Activated naive CD8-positive, alpha-beta T cell (primary cell): Measurements from ENCODE around the gene GFRA3.
"Not testable (repeated sequence)": the region's sequence is repeated elsewhere in the genome, so short reads cannot be mapped to it uniquely, and the experiment has no call there.

ENCODE experiments used
- H3K27ac Mint-ChIP-seq: one replicate; pipeline ENCODE4 v1.8.0; 2021; ENCODE audit warnings: mixed read lengths
- H3K27me3 Mint-ChIP-seq: one replicate; pipeline ENCODE4 v1.8.0; 2021; ENCODE audit warnings: mixed read lengths
- H3K36me3 Mint-ChIP-seq: one replicate; pipeline ENCODE4 v1.8.0; 2021; ENCODE audit warnings: mixed read lengths
- H3K4me1 Mint-ChIP-seq: one replicate; pipeline ENCODE4 v1.8.0; 2021; ENCODE audit warnings: low read depth, mixed read lengths
- H3K4me3 Mint-ChIP-seq: one replicate; pipeline ENCODE4 v1.8.0; 2021; ENCODE audit warnings: mild to moderate bottlenecking, mixed read lengths
- H3K9me3 Mint-ChIP-seq: one replicate; pipeline ENCODE4 v1.8.0; 2021; ENCODE audit warnings: low read depth, mixed read lengths

Gene GFRA3

DNA sequence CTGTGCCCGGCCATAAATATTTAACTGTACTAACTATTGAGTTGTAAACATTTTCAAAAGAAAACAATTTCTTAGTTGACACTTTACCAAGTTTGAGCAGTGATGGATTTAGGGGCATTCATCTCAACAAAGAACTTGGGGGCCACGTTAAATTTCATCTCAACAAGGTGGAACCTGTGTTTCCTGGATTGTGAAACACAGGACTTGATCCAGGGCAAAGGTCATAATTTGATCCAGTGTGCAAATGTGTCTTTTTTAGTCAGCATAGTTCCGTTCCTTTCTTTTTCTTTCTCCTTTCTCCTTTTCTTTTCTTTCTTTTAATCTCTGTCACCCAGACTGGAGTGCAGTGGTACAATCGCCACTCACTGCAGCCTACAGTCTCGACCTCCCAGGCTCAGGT is 3.1 kb downstream of the GFRA3 start:
- H3K9me3 Mint-ChIP-seq, result no peaks in the 10 kb centered on the region
- H3K4me1 Mint-ChIP-seq, result peaks cover 9% of the 10 kb centered on the region
- H3K4me3 Mint-ChIP-seq, result no peak overlapping the region
- peaks cover 2% of the 10 kb centered on the region for H3K36me3 Mint-ChIP-seq
- H3K27me3 Mint-ChIP-seq, result peaks cover 9% of the 10 kb centered on the region
- H3K27ac Mint-ChIP-seq, result no peak overlapping the region

DNA sequence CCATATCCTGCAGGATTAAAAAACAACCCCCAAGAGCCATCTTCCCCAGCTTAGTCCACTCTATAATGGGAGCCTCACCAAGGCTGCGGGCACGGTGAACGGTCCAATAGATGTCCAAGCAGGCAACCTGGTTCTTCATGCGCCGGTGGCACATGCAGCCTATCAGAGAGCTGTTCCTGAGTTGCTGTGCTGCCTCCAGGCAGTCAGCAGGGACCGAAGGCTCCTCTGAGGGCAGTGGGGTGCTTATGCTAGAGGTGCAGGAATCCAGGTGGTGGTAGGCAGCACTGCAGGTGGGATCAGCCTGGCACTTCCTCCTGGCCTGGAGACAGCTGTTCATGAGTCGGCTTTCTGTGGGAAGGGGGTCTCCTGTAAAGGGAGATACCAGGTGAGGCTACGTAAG is 10.2 kb downstream of the GFRA3 start:
- peaks cover 4% of the 10 kb centered on the region for H3K27me3 Mint-ChIP-seq
- H3K4me1 Mint-ChIP-seq, result no peaks in the 10 kb centered on the region
- H3K27ac Mint-ChIP-seq, result no peak overlapping the region
- no peak overlapping the region for H3K4me3 Mint-ChIP-seq
- H3K36me3 Mint-ChIP-seq, result no peaks in the 10 kb centered on the region
- H3K9me3 Mint-ChIP-seq, result no peaks in the 10 kb centered on the region

DNA sequence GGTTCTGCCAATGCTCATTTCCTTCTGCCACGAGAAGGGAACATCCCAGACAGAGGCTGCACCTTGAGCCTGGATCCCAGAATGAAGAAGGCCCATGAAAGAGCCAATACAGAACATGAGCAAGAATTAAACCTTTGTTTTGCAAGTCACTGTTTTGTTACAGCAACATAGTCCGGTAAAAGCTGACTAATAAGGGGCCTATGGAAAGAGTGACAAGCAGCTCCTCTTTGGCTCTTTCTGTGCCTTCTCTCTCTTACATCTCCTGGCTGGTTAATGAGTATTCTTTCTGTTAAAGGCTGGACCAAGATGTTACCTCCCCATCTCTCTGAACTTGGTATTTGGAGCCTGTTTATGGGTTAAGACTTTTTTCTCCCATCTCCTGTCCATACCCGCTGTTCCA is 10.8 kb downstream of the GFRA3 start:
- Mint-ChIP-seq H3K27me3 (peaks cover 1% of the 10 kb centered on the region), H3K36me3 (no peaks in the 10 kb centered on the region), H3K4me3 (no peak overlapping the region), H3K4me1 (no peaks in the 10 kb centered on the region), H3K27ac (no peak overlapping the region), H3K9me3 (no peaks in the 10 kb centered on the region)

DNA sequence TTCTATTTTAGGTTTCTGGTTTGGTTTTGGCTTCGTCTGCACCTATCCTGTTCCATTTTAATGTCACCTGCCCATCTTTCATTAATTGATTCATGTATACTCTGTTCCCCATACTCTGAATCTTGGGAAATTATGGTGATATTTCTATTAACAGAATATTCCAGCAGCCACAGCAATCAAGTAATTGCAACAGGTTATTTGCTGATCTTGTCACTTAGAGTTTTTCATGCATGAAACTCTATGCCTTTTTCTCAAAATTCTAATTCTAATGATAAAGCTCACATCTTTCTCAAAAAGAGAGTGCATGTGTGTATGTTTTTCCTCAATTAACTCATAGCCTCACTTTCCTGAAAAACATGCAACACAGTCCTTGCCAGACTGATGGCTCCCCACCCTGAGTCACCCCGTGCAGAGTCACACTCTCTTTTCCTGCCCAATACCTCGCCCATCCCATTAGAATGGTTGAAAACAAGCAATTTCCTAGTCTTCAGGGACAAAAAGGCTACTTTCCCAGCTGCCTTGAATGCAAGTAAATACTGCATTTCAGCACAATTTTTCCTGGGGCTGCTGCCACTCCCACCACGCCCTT is 15.6 kb downstream of the GFRA3 start:
- peaks cover 1% of the 10 kb centered on the region for H3K27me3 Mint-ChIP-seq
- no peak overlapping the region for H3K27ac Mint-ChIP-seq
- H3K4me3 Mint-ChIP-seq, result no peak overlapping the region
- H3K36me3 Mint-ChIP-seq, result no peaks in the 10 kb centered on the region
- H3K9me3 Mint-ChIP-seq, result no peaks in the 10 kb centered on the region
- no peaks in the 10 kb centered on the region for H3K4me1 Mint-ChIP-seq

DNA sequence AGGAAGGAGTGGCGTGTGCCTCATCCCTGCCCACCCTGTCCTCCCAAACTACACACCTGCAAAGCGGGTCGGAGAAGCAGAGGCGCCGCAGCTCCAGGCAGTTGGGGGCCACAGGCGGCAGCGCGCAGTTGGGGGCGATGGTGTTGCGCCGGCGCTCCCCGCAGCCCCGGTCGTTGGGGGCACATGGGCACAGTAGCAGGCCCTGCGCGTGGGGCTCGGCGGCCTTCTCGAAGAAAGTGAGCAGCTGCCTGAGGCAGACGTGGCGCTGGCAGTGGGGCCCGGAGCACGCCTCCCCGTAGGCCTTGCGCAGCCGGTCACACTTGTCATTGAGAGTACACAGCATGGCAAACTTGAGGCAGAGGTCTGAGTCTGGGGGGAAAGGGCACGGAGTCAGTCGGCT is 16.8 kb downstream of the GFRA3 start:
- Mint-ChIP-seq H3K4me3 (no peak overlapping the region), H3K36me3 (no peaks in the 10 kb centered on the region), H3K27me3 (no peaks in the 10 kb centered on the region), H3K9me3 (no peaks in the 10 kb centered on the region), H3K27ac (no peak overlapping the region), H3K4me1 (no peaks in the 10 kb centered on the region)

DNA sequence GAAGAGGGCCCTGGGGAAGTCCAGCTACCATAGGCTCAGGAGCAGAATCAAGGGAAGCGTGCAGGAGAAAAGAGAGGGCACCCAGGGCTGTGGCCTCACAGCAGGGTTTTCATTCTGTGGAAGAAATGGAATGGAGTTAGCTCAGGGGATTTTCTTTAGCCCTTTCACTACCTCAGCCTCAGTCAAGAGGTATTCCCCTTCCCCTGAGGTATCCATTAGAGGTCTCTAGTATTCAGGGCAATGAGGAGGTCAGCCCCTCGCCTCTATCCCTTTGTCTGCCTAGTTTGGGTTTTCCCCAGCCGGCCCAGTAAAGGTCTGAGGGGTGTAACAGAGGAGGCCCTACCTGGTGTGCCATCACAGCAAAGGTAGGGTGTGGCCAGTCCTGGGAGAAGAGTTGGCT is 21.5 kb downstream of the GFRA3 start:
- no peaks in the 10 kb centered on the region for H3K4me1 Mint-ChIP-seq
- no peaks in the 10 kb centered on the region for H3K27me3 Mint-ChIP-seq
- H3K4me3 Mint-ChIP-seq, result no peak overlapping the region
- H3K9me3 Mint-ChIP-seq, result no peaks in the 10 kb centered on the region
- no peaks in the 10 kb centered on the region for H3K36me3 Mint-ChIP-seq
- H3K27ac Mint-ChIP-seq, result no peak overlapping the region

DNA sequence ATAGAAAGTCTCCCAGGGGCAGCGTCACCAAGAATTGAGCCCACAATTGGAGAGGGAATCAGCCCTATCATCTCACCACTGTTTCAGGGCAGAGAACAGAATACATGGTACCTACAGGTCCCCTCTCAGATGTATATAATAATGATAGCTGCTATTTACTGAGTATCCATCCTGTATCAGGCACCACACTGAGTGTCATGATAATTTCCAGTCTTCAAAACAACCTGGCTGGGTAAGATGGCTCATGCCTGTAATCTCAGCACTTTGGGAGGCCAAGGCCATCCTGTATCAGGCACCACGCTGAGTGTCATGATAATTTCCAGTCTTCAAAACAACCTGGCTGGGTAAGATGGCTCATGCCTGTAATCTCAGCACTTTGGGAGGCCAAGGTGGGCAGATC is 26.6 kb downstream of the GFRA3 start:
- not testable (repeated sequence) for H3K4me3 Mint-ChIP-seq, H3K9me3 Mint-ChIP-seq, H3K27ac Mint-ChIP-seq, H3K4me1 Mint-ChIP-seq, H3K27me3 Mint-ChIP-seq, H3K36me3 Mint-ChIP-seq

DNA sequence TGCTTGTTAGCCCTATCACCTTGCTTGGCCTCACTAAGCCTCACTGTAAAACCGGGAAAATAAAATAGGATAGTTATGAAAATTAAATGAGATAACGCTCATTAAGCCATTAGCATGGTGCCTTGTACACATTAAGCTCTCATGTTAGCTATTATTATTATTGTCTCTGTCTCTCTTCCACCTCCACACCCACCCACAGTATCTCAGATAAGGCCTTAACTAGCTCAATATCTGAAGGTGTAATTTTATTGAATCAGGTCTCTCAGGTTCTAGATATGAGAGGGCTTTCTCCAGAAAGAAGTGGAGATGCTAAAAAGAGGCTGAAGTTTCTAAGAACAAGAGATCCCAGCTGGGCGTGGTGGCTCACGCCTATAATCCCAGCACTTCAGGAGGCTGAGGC is 27.6 kb downstream of the GFRA3 start:
- no peak overlapping the region for H3K27ac Mint-ChIP-seq
- H3K36me3 Mint-ChIP-seq, result no peaks in the 10 kb centered on the region
- H3K4me3 Mint-ChIP-seq, result no peak overlapping the region
- H3K9me3 Mint-ChIP-seq, result no peaks in the 10 kb centered on the region
- H3K4me1 Mint-ChIP-seq, result no peaks in the 10 kb centered on the region
- peaks cover 13% of the 10 kb centered on the region for H3K27me3 Mint-ChIP-seq

DNA sequence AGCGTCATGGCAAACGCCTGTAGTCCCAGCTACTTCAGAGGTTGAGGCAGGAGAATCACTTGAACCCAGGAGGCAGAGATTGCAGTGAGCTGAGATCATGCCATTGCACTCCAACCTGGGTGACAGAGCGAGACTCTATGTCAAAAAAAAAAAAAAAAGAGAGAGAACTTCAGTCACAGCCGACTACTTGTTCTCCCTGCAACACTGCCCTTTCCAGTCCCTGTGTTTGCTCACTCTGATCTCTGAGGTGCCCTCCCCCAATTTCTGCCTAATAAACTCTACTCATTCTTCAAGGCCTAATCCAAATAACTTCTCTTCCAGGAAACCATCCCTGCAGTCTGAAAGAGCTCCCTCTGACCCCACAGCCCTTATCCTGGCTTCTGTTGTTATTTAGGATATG is 28.1 kb downstream of the GFRA3 start:
- H3K4me3 Mint-ChIP-seq, result no peak overlapping the region

DNA sequence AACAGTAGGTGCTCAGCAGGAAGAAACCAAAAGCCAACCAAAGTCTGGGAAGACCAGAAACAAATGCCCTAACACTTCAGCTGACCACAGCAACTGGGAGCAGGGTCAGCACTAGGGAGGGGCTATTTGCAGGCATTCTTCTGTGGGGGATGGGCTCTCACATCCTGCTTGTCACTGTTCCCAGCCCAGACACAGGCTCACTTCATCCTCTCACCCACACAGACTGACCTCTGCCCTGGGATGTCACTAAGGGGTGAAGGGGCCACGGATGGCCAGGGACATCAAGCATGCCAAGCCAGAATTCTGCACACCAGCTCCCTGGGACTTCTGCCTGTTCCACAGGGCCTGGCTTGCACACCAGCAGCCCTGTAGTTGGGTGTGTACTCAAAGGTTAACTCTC is 28.7 kb downstream of the GFRA3 start:
- Mint-ChIP-seq H3K9me3 (no peaks in the 10 kb centered on the region), H3K36me3 (peaks cover under 1% of the 10 kb centered on the region), H3K4me3 (no peak overlapping the region), H3K27me3 (peaks cover 21% of the 10 kb centered on the region), H3K4me1 (peaks cover 9% of the 10 kb centered on the region), H3K27ac (no peak overlapping the region)

More for the DNA sequence above, 28.1 kb downstream of the GFRA3 start:
- Mint-ChIP-seq H3K4me1 (peaks cover 3% of the 10 kb centered on the region), H3K27ac (no peak overlapping the region), H3K9me3 (no peaks in the 10 kb centered on the region), H3K27me3 (peaks cover 15% of the 10 kb centered on the region), H3K36me3 (no peaks in the 10 kb centered on the region)

DNA sequence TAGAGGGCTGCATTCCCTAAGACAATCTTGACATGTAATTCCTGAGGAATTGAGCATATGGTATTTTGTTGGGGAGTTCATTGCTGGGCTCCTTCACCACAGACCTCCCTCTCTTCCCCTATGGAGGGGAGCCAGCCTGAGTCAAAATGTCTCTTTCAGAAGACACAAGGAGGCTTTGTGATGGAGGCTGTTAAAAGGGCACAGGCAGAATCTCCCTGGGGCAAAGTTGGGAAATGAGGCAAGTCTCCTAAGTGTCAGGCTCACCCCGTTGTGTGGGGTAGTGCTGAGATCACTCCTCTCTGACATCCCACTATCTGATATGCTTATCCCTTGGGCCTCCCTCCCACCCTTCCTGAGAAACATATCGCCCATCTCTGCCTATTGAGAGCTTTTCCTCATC is 30.6 kb downstream of the GFRA3 start:
- Mint-ChIP-seq H3K36me3 (peaks cover 2% of the 10 kb centered on the region), H3K4me1 (peaks cover 12% of the 10 kb centered on the region), H3K4me3 (no peak overlapping the region), H3K27me3 (peaks cover 34% of the 10 kb centered on the region), H3K9me3 (no peaks in the 10 kb centered on the region), H3K27ac (no peak overlapping the region)

DNA sequence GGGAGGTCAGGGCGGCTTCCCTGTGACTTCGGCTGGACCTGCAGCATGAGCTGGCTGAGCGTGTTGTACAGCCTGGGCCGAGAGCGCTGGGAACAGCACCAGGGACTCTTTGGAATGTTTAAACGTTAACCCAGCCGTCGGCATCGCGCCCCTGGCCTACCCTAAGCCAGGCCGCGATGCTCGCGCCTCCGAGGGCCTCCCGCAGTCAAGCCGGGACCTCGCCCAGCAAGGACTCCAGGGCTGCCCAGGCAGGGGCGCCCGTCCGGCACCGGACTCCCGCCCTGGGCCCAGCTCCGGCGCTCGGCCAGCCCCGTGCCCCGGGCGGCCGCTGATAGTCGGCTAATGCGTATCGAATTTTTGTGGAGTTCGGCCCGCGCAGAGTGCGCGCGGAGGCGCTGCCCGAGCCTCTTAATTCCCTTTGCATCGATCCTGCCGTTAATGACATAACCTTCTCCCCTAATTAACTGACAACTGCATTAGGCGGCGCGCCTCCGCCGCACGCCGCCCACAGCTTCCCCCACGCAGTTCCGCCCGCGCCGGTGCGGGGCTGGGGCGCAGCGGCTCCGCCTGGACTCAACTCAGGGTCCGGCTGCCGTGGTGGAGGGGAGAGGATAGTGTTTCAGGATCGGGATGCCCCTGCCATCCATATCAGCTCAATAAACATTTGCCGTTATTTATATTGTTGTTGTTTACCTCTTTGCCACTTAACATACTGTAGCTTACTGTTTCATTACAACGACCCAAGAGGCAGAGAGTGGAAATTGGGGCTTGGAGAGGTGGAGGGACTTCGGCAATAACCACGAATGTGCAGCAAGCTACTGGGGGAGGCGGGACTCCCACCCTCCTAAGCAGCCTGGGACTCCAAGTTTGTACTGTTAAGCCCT is 32.5 kb downstream of the GFRA3 start:
- Mint-ChIP-seq H3K9me3 (no peaks in the 10 kb centered on the region), H3K4me1 (peaks cover 12% of the 10 kb centered on the region), H3K36me3 (peaks cover 2% of the 10 kb centered on the region), H3K4me3 (peak overlapping the region; percentile 71), H3K27ac (no peak overlapping the region), H3K27me3 (peaks cover 39% of the 10 kb centered on the region)

DNA sequence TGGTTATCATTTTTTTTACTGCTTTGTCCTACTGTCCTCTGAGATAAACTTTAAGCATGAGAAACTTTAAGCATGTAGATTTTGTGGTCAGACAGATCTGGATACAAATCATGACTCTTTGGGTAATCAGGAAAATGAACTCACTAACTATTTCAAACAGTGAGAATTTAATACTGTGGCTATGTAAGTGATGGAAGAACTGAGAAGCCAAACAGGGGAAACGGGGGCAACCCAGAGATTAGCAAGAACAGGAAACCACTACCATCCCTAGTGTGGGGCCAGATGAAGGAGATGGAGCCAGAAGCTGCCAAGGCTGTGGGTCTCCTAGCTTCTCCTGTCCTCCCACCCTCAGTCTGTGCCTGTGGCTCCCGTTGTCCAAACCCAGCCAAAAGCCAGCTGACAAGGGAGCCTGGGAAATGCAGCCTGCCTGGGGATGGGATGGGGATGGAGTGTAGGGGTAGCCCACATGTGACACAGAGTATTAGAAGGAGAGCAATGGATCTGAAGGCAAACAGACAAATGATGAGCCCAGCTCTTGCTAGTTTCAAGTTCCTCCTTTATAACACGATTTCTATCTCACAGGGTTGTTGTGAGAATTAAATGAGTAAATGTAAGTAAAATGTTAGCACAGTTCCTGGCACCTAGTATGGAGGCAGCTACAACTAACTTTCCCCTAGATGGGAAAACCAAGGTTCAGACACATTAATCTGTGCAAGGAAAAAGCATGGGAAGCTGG is 33.6 kb downstream of the GFRA3 start:
- peaks cover 12% of the 10 kb centered on the region for H3K4me1 Mint-ChIP-seq
- peak overlapping the region; percentile 71 for H3K4me3 Mint-ChIP-seq
- no peaks in the 10 kb centered on the region for H3K9me3 Mint-ChIP-seq
- H3K27ac Mint-ChIP-seq, result no peak overlapping the region
- peaks cover 2% of the 10 kb centered on the region for H3K36me3 Mint-ChIP-seq
- peaks cover 41% of the 10 kb centered on the region for H3K27me3 Mint-ChIP-seq

DNA sequence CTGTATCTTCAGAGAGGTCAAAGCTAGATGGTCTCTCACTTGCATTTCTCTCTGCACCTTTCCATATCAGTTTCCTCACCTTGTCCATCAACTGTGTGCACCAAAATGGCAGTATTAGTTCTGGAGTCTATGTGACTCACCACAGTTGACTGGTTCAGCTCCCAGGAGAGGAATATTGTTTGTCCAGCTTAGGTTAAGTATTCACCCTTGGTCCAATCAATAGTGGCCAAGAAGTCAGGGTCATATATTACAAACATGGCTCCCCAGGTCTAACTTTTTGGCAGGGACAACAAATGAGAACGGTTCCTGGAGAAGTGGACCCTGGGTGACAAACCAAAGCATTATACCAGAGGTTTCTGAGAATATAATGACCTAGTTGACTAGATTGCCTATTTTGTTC is 36.4 kb downstream of the GFRA3 start:
- Mint-ChIP-seq H3K27ac (no peak overlapping the region), H3K9me3 (no peaks in the 10 kb centered on the region), H3K36me3 (peaks cover 2% of the 10 kb centered on the region), H3K4me1 (peaks cover 12% of the 10 kb centered on the region), H3K27me3 (peaks cover 39% of the 10 kb centered on the region), H3K4me3 (no peak overlapping the region)

DNA sequence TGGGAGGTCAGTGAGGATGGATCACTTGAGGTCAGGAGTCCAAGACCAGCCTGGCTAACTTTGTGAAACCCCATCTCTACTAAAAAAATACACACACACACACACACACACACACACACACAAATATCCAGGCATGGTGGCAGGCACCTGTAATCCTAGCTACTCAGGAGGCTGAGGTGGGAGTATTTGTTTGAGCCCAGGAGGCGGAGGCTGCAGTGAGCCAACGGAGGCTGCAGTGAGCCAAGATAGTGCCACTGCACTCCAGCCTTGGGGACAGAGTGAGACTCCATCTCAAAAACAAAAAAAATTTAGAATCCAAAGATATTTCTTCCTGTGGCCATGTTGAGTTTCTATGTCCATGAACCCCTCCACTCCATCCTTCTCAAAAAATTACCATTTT is 39.8 kb downstream of the GFRA3 start:
- no peak overlapping the region for H3K27ac Mint-ChIP-seq
- H3K9me3 Mint-ChIP-seq, result no peaks in the 10 kb centered on the region
- H3K4me3 Mint-ChIP-seq, result no peak overlapping the region
- peaks cover 26% of the 10 kb centered on the region for H3K27me3 Mint-ChIP-seq
- no peaks in the 10 kb centered on the region for H3K4me1 Mint-ChIP-seq
- H3K36me3 Mint-ChIP-seq, result no peaks in the 10 kb centered on the region
